Ramos (cell line): ENCODE measurements around the gene FAM78A.
"Not testable (repeated sequence)": the region's sequence is repeated elsewhere in the genome, so short reads cannot be mapped to it uniquely, and the experiment has no call there.

Experiments used
- in situ Hi-C: fragments of 300-500 bp; cut with MboI; formaldehyde crosslinking; loops from one replicate; pipeline ENCODE4 v1.14.3; 2022; ENCODE audit warnings: low sequenced_read_pairs; ENCODE audit not compliant: unreplicated experiment

FAM78A gene

DNA sequence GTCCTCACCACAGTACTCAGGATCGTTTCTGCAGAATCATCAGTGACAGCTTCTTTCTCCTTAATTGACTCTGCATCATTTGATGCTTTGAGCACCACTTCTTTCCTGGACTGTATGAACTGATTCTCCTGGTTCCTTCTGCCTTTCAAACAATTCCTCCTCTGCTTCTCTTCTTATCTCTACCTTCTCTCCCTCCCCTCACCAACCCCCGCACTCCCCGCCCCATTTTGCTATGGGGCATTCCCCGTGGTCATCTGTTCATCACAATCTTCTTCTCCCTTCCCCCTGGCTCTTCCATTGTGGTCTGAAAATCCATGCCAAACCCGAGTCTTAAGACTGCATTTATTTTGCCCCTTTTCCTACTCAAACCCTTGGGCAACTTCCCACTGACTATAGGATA lies 57.9 kb downstream of the FAM78A start:
- in situ Hi-C loops = no loop called here

DNA sequence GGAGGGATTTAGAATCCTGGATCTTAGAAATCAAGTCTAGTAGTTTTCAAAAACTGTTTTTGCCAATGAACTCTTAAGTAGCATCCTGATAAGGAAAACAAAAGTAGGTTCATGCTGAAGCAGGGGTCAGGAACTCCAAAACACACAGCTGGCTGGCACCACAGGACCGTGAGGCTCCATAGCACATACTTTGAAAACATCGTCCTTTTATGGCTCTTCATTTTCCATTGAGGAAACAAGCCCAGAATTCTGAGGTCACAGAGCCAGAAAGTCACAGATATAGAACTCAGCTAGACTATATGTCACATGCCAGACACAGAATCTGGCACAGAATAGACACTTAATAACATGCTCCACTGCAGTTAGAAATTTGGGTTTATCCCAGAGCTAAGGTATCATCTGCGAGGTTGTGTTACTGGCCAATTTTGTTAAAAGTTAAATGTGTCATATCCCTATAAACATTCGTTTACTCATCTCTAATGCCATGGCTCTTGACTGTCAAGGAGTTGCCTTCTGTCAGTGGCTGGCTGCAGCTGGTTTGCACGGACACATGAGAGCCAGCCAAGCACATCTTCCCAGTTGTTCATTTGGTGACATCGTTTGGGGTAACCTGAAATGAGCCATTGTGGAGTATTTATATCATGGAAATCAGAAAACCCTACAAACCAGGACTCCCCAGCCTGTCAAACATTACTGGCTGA lies 58.8 kb downstream of the FAM78A start:
- in situ Hi-C loops = no loop called here

DNA sequence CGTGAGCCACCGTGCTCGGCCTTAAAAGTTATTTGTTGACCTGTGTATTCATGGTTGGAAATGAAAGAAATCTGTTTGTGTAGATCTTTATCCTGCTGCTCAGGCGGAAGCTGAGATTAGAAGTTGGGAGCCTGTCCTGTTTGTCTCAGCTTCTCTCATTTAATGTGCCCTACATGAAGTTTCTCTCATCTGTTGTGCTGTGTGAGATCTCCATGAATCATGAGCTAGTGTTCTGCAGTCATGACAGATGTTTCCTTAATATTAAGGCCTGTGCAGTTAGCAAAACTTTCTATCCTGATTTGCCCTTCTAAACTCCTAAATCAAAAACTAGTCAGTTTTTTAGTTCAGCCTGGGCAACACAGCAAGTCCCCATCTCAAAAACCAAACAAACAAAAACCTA lies 59.5 kb downstream of the FAM78A start:
- in situ Hi-C loops = no loop called here

DNA sequence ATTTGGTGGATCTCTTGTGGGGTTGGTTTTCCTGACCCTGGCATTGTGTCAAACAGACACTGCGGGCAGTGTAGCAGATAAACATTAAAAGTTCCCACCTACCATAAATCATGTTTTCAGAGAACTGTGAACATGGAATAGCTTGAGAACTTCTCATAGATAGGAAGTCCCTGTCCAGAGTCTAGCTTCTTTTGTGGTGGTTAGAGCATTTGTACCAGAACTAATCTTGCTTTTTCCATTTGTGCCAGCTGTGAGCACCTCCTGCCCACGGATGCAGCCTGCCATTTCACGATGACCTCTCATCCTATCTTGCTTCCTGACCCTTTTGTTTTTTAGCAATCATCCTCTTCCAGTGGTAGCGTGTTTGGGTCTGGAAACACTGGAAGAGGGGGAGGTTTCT lies 61.4 kb downstream of the FAM78A start:
- in situ Hi-C loops = no loop called here

DNA sequence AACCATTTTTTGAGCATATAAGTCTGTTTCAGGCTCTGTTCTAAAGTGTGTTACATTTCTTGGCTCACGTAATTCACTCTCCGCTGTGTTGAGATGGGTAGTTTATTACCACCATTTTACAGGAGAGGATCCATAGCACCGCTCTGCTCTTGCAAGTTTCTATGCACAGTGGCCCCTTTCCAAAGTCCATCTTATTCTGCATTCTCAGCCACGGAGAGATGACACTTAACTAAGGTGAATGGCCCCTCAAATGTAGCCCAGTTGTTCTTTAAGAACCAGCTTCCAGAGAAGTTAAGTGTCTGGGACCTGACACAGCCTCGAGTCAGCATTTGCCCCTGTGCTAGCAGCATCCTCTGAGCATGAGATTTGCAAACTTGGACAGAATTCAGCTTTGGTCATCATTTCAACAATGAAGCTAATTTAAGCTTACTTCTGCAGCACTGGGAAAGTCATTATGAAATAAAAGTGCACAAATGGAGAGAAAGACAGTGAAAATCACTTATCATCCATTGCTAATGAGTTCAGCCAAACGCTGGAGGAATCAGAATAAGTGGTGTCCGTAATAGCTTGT lies 61.9 kb downstream of the FAM78A start:
- in situ Hi-C loops = no loop called here

DNA sequence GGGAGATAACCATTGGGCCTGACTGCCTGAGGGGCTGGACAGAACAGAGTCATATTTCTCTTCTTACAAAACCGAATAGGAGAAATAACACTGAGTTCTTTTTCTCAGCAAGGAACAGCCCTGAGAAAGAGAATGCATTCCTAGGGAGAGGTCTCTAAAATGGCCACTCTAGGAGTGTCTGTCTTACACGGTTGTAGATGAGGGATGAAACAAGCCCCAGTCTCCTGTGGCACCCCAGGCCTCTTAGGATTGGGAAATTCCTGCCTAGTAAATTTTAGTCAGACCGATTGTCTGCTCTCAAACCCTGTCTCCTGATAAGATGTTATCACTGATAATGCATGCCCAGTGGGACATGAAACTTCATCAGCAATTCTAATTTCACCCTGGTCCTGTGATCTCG lies 64.4 kb downstream of the FAM78A start:
- in situ Hi-C loops = not testable (repeated sequence)
